Stimulated activated CD4-positive, alpha-beta T cell treated with anti-CD3 and anti-CD28 coated beads, Interleukin-1b, Interleukin-23, amount 100 ng/mL, for 48 hours (primary cell): ENCODE results near the gene PSMC5.
"Not testable (repeated sequence)": the region's sequence is repeated elsewhere in the genome, so short reads cannot be mapped to it uniquely, and the experiment has no call there.

Source experiments
- DNase-seq: peaks from one replicate; pipeline ENCODE4 v3.0.0-alpha.2; 2020

Gene PSMC5

DNA sequence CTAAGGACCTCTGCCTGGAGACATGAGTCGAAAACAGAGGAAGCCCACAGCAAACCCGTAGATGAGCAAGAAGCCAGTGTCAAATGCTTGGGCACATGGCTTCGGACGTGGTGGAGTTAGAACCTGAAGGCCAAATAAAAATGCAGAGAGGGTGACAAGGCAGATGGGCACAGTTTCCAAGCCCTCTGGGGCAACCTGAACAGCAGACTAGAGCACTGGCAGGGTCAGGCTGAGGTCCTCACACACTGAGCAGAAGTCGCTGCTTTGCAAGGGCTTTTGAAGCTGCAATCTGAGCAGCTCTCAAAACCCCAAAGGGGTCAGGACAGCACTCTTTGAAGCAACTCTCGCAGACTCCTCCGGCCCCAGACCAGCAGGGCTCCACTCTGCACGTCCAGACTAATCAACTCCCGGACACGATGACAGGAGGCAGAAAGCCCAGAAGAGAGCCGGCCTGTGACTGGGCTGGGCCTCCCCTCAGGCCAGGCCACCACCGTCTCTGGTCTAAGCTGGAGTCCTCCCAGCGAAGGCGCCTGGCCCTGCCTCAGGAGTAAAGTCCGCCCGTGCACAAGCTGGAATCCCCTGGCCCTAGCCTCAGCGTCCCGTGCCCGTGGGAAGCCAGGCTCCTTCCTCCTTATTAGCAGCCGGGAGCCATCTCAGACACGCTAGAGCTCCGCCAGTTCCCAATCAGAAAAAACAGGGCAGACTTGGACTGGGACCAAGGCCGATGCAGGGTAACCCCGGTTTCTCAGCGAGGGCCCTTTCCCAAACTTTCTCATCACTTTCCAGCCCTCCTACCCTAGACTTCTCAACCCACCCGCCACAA, 14.3 kb downstream of the PSMC5 start:
- DNase-seq = no peak

DNA sequence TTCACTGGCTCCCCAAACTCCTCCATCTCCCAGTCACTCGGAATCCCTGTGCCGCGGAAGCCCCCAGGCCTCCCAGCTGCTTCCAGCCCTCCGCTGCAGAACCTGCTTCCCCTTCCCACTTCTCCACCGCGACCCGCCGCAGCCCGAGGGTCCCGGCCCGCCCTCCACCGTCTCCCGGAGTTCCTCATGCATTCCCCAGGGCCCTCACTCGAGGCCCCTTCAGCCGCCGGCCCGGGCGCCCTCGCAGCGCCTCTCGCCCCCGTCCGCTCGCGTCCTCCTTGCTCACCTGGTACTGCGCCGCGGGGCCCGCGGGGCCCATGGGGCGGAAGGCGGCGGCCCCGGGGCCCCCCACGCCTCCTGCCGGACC, 14.9 kb downstream of the PSMC5 start:
- no peak for DNase-seq

GRCh38 chr17:63842540-63843386, 15.5 kb downstream of the PSMC5 start, which contains the start of gene SMARCD2:
Gene SMARCD2, minus strand, starts transcription at chr17:63842685. Its CDS starts 11 bp downstream, at chr17:63842674.
- DNase-seq = peak; percentile 99

DNA sequence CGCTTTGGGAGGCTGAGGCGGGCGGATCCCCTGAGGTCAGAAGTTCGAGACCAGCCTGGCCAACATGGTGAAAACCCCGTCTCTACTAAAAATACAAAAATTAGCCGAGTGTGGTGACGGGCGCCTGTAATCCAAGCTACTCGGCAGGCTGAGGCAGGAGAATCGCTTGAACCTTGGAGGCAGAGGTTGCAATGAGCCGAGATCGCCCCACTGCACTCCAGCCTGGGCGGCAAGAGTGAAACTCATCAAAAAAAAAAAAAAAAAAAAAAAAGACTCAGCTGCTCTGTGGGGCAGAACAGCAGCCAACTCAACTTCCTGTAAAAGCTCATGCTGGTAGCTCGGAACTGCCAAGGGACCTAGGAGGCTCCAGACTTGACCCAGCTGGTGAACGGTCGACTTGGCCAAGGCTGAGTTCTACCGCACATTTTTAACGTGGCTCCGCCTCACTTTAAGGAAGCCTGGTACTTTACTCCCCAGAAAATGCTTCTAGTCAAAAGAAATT, 16.2 kb downstream of the PSMC5 start:
- not testable (repeated sequence) for DNase-seq

DNA sequence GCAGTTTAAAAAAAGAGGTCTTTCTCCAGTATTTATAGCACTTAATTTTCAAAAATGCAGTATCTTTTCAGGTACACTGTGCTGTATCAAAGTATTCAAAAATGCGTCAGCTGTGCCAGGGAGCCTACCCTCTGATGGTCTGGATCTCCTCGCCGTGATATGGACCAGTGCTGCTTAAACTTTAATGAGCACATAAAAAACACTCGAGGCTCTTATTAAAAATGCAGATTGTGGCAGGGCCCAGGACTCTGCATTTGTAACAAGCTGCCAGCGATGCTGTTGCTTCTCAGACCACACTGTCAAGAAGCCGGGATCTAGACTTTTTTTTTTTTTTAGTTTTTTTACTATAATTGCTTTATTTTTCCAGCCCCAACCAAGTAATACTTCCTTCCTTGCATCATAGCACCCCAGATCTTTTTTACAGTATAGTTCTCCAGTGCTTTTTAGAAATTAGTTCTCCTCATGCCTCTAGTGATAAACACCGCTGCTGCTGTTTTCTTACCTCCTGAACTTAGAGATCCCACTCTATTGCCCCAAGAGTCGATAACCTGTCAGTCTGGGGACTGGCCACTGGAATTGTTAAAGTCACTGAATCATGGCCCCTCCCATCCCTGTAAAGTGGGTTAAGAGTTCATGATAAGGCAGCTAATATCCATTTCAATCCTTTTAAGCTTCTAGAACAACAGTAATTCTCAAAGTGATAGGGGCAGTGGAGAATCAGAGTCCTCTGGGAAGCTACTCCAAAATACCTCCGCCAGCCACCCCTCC, 16.9 kb downstream of the PSMC5 start:
- DNase-seq = no peak

DNA sequence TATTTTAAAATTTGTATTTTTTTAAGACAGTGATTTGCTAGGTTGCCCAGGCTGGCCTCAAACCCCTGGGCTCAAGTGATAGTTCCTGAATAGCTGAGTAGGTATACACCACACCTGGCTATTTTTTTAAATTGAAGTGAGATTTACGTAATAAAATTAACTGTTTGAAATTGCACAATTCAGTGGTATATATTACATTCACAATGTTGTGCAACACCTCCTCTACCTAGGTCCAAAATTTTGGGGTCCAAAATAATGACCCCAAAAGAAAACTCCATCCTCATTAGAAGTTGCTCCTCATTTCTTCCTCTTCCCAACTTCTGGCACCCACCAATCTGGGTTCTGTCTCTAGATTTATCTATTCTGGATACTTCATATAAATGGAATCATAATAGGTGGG, 18.3 kb downstream of the PSMC5 start:
- no peak for DNase-seq

GRCh38 chr17:63847525-63848249, 20.5 kb downstream of the PSMC5 start:
- DNase-seq = no peak

DNA sequence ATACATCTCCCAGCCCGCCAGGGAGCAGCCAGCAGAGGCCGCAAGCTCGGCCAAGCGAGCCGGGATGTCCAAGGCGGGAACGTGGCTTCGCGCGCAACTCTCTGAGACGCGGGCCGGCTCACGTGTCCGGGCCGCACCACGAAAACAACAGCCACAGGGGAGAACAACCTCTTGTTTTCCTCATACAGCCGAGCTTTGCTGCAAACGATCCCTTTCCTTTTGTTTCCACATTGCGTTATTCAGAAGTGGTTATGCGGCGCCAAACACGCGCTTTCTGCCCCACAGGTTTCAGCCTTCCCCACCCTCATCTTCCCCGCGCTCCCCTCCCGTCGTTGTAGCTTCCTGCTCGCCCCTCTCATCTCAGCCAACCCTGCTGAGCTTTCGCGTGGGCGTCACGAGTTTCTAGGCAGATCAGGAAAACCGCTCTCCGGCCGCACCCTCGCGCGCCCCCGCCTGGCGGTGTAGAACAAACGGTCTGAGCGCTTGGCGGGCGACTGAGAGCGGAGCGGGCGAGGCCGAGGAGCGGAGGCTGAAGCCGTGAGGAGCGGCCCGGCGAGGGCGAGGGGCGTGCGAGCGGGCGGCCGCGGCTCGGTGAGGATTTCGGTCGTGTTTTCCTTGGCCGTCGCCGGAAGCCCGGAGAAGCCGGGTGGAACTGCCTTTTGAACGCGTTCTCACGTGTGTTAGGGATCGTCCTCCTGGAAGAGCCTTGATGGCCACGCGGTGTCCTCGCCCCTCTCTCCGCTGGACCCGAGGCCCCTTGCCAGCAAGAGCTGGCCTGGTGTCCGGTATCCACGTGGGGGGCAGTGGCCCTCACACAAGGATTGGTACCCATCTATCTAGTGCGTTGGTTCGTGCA, 21.8 kb downstream of the PSMC5 start:
- DNase-seq = peak; percentile 98

DNA sequence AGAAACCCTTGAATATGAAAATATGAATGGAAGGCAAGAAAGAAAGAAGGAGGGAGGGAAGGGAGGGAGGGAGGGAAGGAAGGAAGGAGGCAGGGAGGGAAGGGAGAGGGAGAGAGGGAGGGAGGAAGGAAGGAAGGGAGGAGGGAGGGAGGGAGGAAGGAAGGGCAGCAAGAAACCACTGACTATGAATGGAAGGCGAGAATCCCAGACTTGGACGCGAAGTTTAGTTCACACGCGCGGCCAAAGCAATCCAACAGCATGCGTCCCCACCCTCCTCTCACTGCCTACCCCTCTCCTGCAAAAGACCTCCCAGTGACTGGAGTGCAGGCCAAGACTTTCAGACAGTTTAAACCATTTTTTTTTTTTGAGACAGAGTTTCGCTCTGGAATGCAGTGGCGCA, 23.2 kb downstream of the PSMC5 start:
- DNase-seq = no peak

- no peak for DNase-seq
These were observed 26.0 kb downstream of the PSMC5 start for GRCh38 chr17:63853260-63853659.

DNA sequence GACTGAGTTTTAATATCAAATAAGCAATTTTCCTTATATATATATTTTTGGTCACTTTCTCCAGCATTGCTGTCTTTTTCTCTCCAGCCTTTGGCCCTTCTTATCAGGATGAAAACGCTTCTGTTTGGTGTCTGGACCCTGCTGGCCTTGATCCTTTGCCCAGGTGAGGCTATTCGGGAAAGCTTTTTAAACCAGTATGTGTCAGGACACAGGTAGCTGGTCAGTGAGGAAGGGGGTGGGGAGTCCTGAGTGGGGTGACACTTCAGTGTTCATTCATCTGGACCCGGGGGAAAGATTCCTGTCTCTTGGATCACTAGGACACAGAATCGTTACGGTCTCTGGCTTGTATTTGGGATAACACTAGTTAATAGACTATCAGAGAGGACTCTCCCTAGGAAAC, 27.5 kb downstream of the PSMC5 start:
- no peak for DNase-seq

DNA sequence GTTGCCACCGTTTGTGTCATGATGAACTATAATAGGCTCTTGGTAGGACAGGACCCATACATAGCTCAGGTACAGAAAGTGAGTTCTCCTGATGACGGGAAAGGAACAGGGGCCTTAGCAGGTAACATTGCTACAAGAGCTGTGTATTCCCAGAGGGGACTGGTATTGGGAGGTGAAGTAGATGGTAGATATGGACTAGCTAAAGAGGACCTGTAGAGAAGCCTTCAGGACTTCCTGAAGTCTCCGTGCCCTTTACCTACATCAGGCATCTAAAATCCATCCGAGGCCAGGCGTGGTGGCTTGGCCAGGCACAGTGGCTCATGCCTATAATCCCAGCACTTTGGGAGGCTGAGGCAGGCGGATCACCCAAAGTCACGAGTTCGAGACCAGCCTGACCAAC, 28.0 kb downstream of the PSMC5 start:
- DNase-seq = no peak

DNA sequence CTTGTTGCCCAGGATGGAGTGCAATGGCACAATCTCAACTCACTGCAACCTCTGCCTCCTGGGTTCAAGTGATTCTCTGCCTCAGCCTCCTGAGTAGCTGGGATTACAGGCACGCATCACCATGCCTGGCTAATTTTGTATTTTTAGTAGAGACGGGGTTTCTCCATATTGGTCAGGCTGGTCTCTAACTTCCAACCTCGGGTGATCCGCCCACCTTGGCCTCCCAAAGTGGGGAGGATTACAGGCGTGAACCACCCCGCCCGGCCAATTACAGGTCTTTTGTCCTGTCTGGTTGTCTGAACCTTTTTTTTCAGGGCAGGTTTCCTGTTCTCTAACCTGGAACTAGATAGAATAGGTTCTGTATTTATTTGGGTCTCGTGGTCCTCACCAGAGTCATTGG, 29.2 kb downstream of the PSMC5 start:
- DNase-seq = not testable (repeated sequence)

DNA sequence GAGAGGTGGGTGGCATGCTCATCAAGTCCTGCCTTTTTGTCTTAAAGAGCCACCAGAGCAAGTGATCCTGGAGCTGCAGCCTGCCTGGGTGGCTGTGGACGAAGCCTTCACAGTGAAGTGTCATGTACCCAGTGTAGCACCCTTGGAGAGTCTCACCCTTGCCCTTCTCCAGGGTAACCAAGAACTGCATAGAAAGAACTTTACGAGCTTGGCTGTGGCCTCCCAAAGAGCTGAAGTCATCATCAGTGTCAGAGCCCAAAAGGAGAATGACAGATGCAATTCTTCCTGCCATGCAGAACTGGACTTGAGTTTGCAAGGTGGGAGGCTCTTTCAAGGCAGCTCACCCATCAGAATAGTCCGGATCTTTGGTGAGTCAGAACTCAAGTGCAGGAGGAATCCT, 32.0 kb downstream of the PSMC5 start:
- DNase-seq = no peak

GRCh38 chr17:63866625-63867024, 39.4 kb downstream of the PSMC5 start:
- DNase-seq = not testable (repeated sequence)

GRCh38 chr17:63869491-63870291, 42.5 kb downstream of the PSMC5 start:
- DNase-seq = not testable (repeated sequence)

DNA sequence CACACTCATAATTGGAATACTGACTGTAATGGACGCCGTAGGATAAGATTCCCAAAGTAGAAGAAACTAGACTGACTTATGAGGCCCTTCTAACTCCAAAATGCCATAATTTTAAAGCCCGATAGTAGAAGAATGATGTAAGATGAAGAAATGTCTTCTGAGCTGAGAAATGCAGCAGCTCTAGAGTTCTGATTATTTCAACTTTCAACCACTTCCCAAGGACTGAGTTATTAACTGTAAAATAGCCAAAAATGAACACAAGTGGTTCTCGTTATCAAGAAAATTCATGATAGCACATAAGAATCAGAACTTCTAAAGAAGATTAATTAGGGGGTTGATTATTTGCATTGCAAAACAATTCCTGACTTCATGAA, 43.0 kb downstream of the PSMC5 start:
- DNase-seq = not testable (repeated sequence)

DNA sequence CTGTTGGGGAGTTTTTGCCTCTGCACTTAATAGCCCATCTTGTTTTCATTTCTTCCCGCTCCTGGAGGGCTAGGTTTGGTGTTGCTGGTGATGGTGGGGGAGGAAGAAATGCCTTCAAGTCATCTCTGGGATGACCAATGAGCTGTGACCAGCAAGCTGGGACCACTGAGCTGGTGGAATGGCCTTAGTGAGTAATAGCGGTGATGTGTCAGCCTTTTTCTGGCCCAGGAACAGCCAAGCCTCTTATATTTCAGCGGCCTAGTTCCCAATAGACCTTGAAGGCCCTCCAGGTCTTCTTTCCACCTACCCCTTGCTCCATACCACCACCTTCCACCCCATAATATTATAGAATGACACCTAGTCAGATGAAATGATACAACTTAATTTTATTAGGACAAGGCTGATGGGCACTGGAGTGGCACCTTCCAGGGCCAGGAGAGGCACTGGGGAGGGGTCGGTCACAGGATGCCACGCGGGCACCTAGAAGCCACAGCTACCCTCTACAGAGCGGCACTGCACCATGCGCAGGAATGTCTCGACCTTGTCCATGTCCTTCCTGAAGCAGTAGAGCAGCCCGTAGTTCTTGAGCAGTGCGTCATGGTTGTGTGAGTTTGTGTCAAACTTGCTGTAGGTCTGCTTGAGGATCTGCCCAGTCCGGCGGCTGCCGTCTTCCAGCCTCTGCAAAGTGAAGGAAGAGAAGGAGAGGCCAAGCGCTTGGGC, 44.6 kb downstream of the PSMC5 start:
- DNase-seq = not testable (repeated sequence)

- not testable (repeated sequence) for DNase-seq
These were observed 46.3 kb downstream of the PSMC5 start, which contains the start of gene CSH2 for GRCh38 chr17:63873577-63873976. Gene CSH2, minus strand, starts transcription at chr17:63873677. Its CDS starts 63 bp downstream, at chr17:63873614.
